Activated T-cell treated with anti-CD3 and anti-CD28 coated beads, Interleukin-2, amount 50 U/mL, for 48 hours (primary cell): ENCODE measurements around the gene CEP112.
"Not testable (repeated sequence)": the region's sequence is repeated elsewhere in the genome, so short reads cannot be mapped to it uniquely, and the experiment has no call there.

Source experiments
- DNase-seq, 2 experiments: peaks; one replicate each; pipeline ENCODE4 v3.0.0-alpha.2; 2020

The CEP112 gene

GRCh38 chr17:65756760-65757159, 435.2 kb downstream of the CEP112 start:
- no peak for DNase-seq

- DNase-seq = no peak
Measured at GRCh38 chr17:65755799-65756198, 436.1 kb downstream of the CEP112 start.

GRCh38 chr17:65754630-65755029, 437.3 kb downstream of the CEP112 start:
- DNase-seq = no peak

GRCh38 chr17:65754081-65754480, 437.9 kb downstream of the CEP112 start:
- no peak for DNase-seq

- no peak for DNase-seq
Measured at GRCh38 chr17:65753348-65753747, 438.6 kb downstream of the CEP112 start.

- DNase-seq = no peak
Measured at GRCh38 chr17:65751263-65751662, 440.7 kb downstream of the CEP112 start.

- peak; percentile 34 to 48 for DNase-seq
Measured at GRCh38 chr17:65750631-65751115, 441.3 kb downstream of the CEP112 start.

GRCh38 chr17:65750166-65750565, 441.8 kb downstream of the CEP112 start:
- no peak for DNase-seq

- no peak for DNase-seq
Measured at GRCh38 chr17:65749479-65749878, 442.5 kb downstream of the CEP112 start.

GRCh38 chr17:65745241-65745640, 446.7 kb downstream of the CEP112 start:
- no peak for DNase-seq

GRCh38 chr17:65743308-65743655, 448.7 kb downstream of the CEP112 start:
- DNase-seq = no peak

- DNase-seq = no peak
Measured at GRCh38 chr17:65742403-65743307, 449.3 kb downstream of the CEP112 start.

GRCh38 chr17:65741710-65742109, 450.2 kb downstream of the CEP112 start:
- no peak for DNase-seq

GRCh38 chr17:65739034-65739433, 452.9 kb downstream of the CEP112 start:
- DNase-seq = no peak

GRCh38 chr17:65737451-65737850, 454.5 kb downstream of the CEP112 start:
- no peak for DNase-seq

GRCh38 chr17:65733314-65733713, 458.6 kb downstream of the CEP112 start:
- no peak for DNase-seq

- not testable (repeated sequence) for DNase-seq
Measured at GRCh38 chr17:65732667-65733066, 459.3 kb downstream of the CEP112 start.

- DNase-seq = no peak
Measured at GRCh38 chr17:65730711-65731169, 461.2 kb downstream of the CEP112 start.

GRCh38 chr17:65729207-65729606, 462.7 kb downstream of the CEP112 start:
- DNase-seq = no peak

- no peak for DNase-seq
Measured at GRCh38 chr17:65727832-65728231, 464.1 kb downstream of the CEP112 start.

- no peak for DNase-seq
Measured at GRCh38 chr17:65727246-65727645, 464.7 kb downstream of the CEP112 start.

- DNase-seq = no peak
Measured at GRCh38 chr17:65723431-65724151, 468.3 kb downstream of the CEP112 start.

GRCh38 chr17:65718601-65719000, 473.3 kb downstream of the CEP112 start:
- no peak for DNase-seq
